Ishikawa (cell line): ENCODE results near the gene EYS.

Experiments
- CEBPB ChIP-seq: IDR thresholded peaks from 2 replicates; pipeline ENCODE4 v1.6.1; 2012
- CREB1 ChIP-seq: IDR thresholded peaks from 2 replicates; pipeline ENCODE4 v1.6.1; 2012; ENCODE audit warnings: low read depth
- EGR1 ChIP-seq: IDR thresholded peaks from 2 replicates; pipeline ENCODE4 v1.6.1; 2012
- EP300 ChIP-seq: IDR thresholded peaks from 2 replicates; pipeline ENCODE4 v1.6.1; 2012; ENCODE audit warnings: borderline replicate concordance
- FOXM1 ChIP-seq: IDR thresholded peaks from 2 replicates; pipeline ENCODE4 v1.6.1; 2012; ENCODE audit warnings: low read depth, borderline replicate concordance
- MAX ChIP-seq: IDR thresholded peaks from 2 replicates; pipeline ENCODE4 v1.6.1; 2012
- NFIC ChIP-seq: IDR thresholded peaks from 2 replicates; pipeline ENCODE4 v1.6.1; 2012
- RAD21 ChIP-seq: IDR thresholded peaks from 2 replicates; pipeline ENCODE4 v1.6.1; 2012; ENCODE audit warnings: low read depth
- REST ChIP-seq: IDR thresholded peaks from 2 replicates; pipeline ENCODE4 v1.6.1; 2012; ENCODE audit warnings: low read depth, mild to moderate bottlenecking
- TAF1 ChIP-seq: IDR thresholded peaks from 2 replicates; pipeline ENCODE4 v1.6.1; 2012; ENCODE audit warnings: low read depth, mild to moderate bottlenecking
- TCF12 ChIP-seq: IDR thresholded peaks from 2 replicates; pipeline ENCODE4 v1.6.1; 2012; ENCODE audit warnings: low read depth
- TEAD4 ChIP-seq: IDR thresholded peaks from 2 replicates; pipeline ENCODE4 v1.6.1; 2012
- USF1 ChIP-seq: IDR thresholded peaks from 2 replicates; pipeline ENCODE4 v1.6.1; 2012
- YY1 ChIP-seq: IDR thresholded peaks from 2 replicates; pipeline ENCODE4 v1.6.1; 2012; ENCODE audit warnings: low read depth
- ZBTB7A ChIP-seq: IDR thresholded peaks from 2 replicates; pipeline ENCODE4 v1.6.1; 2012; ENCODE audit warnings: low read depth

Gene EYS

GRCh38 chr6:63750400-63750799, 1956.6 kb downstream of the EYS start:
- no peak for TF ChIP-seq TEAD4
- TF ChIP-seq FOXM1 = no peak
- no peak for TF ChIP-seq NFIC
- TF ChIP-seq CREB1 = no peak
- no peak for TF ChIP-seq RAD21
- TF ChIP-seq EP300 = no peak
- no peak for TF ChIP-seq YY1
- no peak for TF ChIP-seq TAF1
- no peak for TF ChIP-seq USF1
- no peak for TF ChIP-seq CEBPB
- no peak for TF ChIP-seq REST
- TF ChIP-seq TCF12 = no peak

GRCh38 chr6:63745784-63746183, 1961.2 kb downstream of the EYS start:
- TF ChIP-seq TAF1 (no peak), EP300 (no peak), FOXM1 (no peak), EGR1 (no peak), REST (no peak), YY1 (no peak), ZBTB7A (no peak), RAD21 (no peak), TCF12 (no peak), USF1 (no peak), MAX (no peak), CEBPB (no peak)

- TF ChIP-seq REST (no peak), YY1 (no peak), RAD21 (no peak), CREB1 (no peak), ZBTB7A (no peak)
These were observed 1962.2 kb downstream of the EYS start for GRCh38 chr6:63744810-63745209.

GRCh38 chr6:63743691-63744090, 1963.3 kb downstream of the EYS start:
- no peak for TF ChIP-seq EP300
- no peak for TF ChIP-seq ZBTB7A
- TF ChIP-seq YY1 = no peak
- no peak for TF ChIP-seq CREB1
- no peak for TF ChIP-seq NFIC
- TF ChIP-seq RAD21 = no peak
- TF ChIP-seq FOXM1 = no peak

- TF ChIP-seq REST = no peak
- TF ChIP-seq TCF12 = no peak
- no peak for TF ChIP-seq ZBTB7A
- no peak for TF ChIP-seq MAX
- TF ChIP-seq YY1 = no peak
- TF ChIP-seq TEAD4 = no peak
These were observed 1965.0 kb downstream of the EYS start for GRCh38 chr6:63742060-63742459.
